K562 (cell line): ENCODE measurements around the gene CTSH. TPM values are rescaled to one million over a fixed set of nuclear protein-coding genes. Genes with fewer than 3 reads are reported as not detected.

Experiments used
- ATAC-seq: fragments of 200-7000 bp; cut with Tn5 transposase; 3 replicates; pipeline ENCODE4 v1.9.1; 2020; ENCODE audit warnings: moderate library complexity
- BruUV-seq: library from RNA; stranded (reverse); fragments of 400-500 nt; replicated peaks from 2 replicates; lab custom pipeline; 2021; lab: Mats Ljungman, UMichigan
- CTCF ChIA-PET: fragments of 300-600 bp; formaldehyde crosslinking; extraction: SDS; loops from one replicate; lab custom pipeline; 2021; ENCODE audit warnings: low intra/inter-chr PET ratio; lab: Yijun Ruan, JAX
- POLR2A ChIA-PET: fragments of 300-600, 350-650 bp; sonication (Branson Sonifier 250); formaldehyde crosslinking; extraction: SDS; loops from one replicate; lab custom pipeline; 2021; ENCODE audit warnings: antibody characterized with exemption, inconsistent platforms; lab: Yijun Ruan, JAX
- DNase-seq, 4 experiments: peaks; one replicate each; pipeline versions ENCODE4 v3.0.0 to v3.0.0-alpha.2; 2011 to 2018; ENCODE audit warnings: low spot score in 3 of 4, mixed read lengths in 3 of 4; ENCODE audit errors: extremely low read depth in 1 of 4
- FAIRE-seq: peaks from 2 replicates; lab custom pipeline; 2011; peaks lifted over from hg19 to GRCh38; lab: Jason Lieb, UNC
- H2AFZ ChIP-seq: 2 replicates; pipeline ENCODE4 v1.6.0; 2011; ENCODE audit warnings: low read depth, low read length, control low read depth, inconsistent platforms
- H3K27ac ChIP-seq: fragments of 200-600 bp; 3 replicates; pipeline ENCODE4 v1.8.0; 2011; ENCODE audit warnings: low read depth, mild to moderate bottlenecking, control low read depth, inconsistent platforms, low read length, moderate library complexity, mixed read lengths; ENCODE audit errors: extremely low read depth
- H3K27me3 ChIP-seq, 2 experiments: fragments of 300-600 bp in 1 of 2; 2 replicates in 1 of 2; 3 replicates in 1 of 2; pipeline versions ENCODE4 v1.6.0 to v1.8.0; 2011; ENCODE audit warnings: inconsistent platforms in 2 of 2, low read length in 2 of 2, mild to moderate bottlenecking in 1 of 2, mixed read lengths in 1 of 2, moderate library complexity in 1 of 2; ENCODE audit not compliant: control insufficient read depth in 2 of 2, insufficient read depth in 2 of 2
- H3K36me3 ChIP-seq: fragments of 300-600 bp; 3 replicates; pipeline ENCODE4 v1.8.0; 2011; ENCODE audit warnings: mild to moderate bottlenecking, low read length, inconsistent platforms; ENCODE audit not compliant: control insufficient read depth, insufficient read depth
- H3K4me1 ChIP-seq, 2 experiments: fragments of 200-600 bp in 1 of 2; replicated peaks in 1 of 2; 2 replicates in 1 of 2; 3 replicates in 1 of 2; pipeline versions ENCODE4 v1.5.1 to v1.8.0; 2011; ENCODE audit warnings: inconsistent platforms in 2 of 2, low read length in 2 of 2, mild to moderate bottlenecking in 1 of 2, mixed read lengths in 1 of 2, moderate library complexity in 1 of 2; ENCODE audit not compliant: control insufficient read depth in 2 of 2, insufficient read depth in 2 of 2
- H3K4me2 ChIP-seq: 2 replicates; pipeline ENCODE4 v1.6.1; 2011; ENCODE audit warnings: low read length, control low read depth, inconsistent platforms, mixed read lengths; ENCODE audit not compliant: insufficient read depth
- H3K4me3 ChIP-seq: fragments of 200-600 bp; sonication (generic), shearing (Covaris generic); 2 replicates; pipeline ENCODE4 v1.5.1; 2016; ENCODE audit warnings: control low read depth, inconsistent platforms
- H3K79me2 ChIP-seq: fragments of 200-600 bp; 3 replicates; pipeline ENCODE4 v1.8.0; 2011; ENCODE audit warnings: low read length, inconsistent platforms; ENCODE audit not compliant: control insufficient read depth, insufficient read depth
- H3K9ac ChIP-seq, 2 experiments: 2 replicates each; pipeline versions ENCODE4 v1.6.0 to v1.6.1; 2011; ENCODE audit warnings: low read depth in 2 of 2, low read length in 2 of 2, control low read depth in 1 of 2, inconsistent platforms in 1 of 2, mild to moderate bottlenecking in 1 of 2, mixed read lengths in 1 of 2; ENCODE audit not compliant: insufficient read depth in 1 of 2
- H3K9me1 ChIP-seq: one replicate; pipeline ENCODE4 v1.6.0; 2011; ENCODE audit warnings: inconsistent platforms, mild to moderate bottlenecking, low read length, moderate library complexity; ENCODE audit not compliant: control insufficient read depth, insufficient read depth
- H3K9me3 ChIP-seq: replicated peaks from 2 replicates; pipeline ENCODE4 v1.5.1; 2011; ENCODE audit warnings: low read depth, low read length, inconsistent platforms; ENCODE audit not compliant: control insufficient read depth, insufficient read depth
- H4K20me1 ChIP-seq: replicated peaks from 2 replicates; pipeline ENCODE4 v1.6.1; 2011; ENCODE audit warnings: low read length, inconsistent platforms, mixed read lengths; ENCODE audit not compliant: control insufficient read depth, insufficient read depth
- ATF3 ChIP-seq, 2 experiments: fragments of 450-650 bp in 1 of 2; sonication (generic) in 1 of 2; formaldehyde crosslinking in 1 of 2; IDR thresholded peaks in 1 of 2; conservative IDR thresholded peaks in 1 of 2; 2 replicates each; pipeline versions ENCODE4 v1.6.1 to v1.8.1; 2016 to 2023; ENCODE audit warnings: mild to moderate bottlenecking in 2 of 2, moderate library complexity in 2 of 2, inconsistent platforms in 1 of 2, missing genetic modification reagents in 1 of 2
- HOXB6 ChIP-seq: fragments of 250-450 bp; sonication (Bioruptor Pico); IDR thresholded peaks from 2 replicates; pipeline ENCODE4 v1.5.1; 2022; ENCODE audit warnings: mild to moderate bottlenecking, borderline replicate concordance
- WHSC1 ChIP-seq: IDR thresholded peaks from one replicate; pipeline ENCODE4 v1.6.1; 2012; ENCODE audit warnings: low read length, control low read depth, inconsistent platforms
- WGBS: fragments of 100-300 bp; shearing (Covaris generic); methylation state at CpG from one replicate; pipeline ENCODE4 v1.1.6; 2016; ENCODE audit warnings: low coverage, mixed read lengths; ENCODE audit not compliant: insufficient coverage; ENCODE audit errors: missing lambda C conversion rate; 5-methylcytosine and 5-hydroxymethylcytosine counted together
- in situ Hi-C: fragments of 300-500 bp; cut with MboI; formaldehyde crosslinking; loops from 4 replicates; pipeline ENCODE4 v1.15.0; 2018; ENCODE audit warnings: inconsistent platforms, mixed read lengths
- intact Hi-C: fragments of 100-400 bp; cut with micrococcal nuclease; formaldehyde crosslinking; loops from 2 replicates; pipeline ENCODE4 v1.14.2; 2022
- polyA plus RNA-seq, 8 experiments: library from polyadenylated mRNA; depleted of rRNA in 4 of 8; stranded (reverse) in 5 of 8; unstranded in 3 of 8; fragments of >200 nt; fragmentation: Nextera tagmentation in 2 of 8; fragmentation: Illumina TruSeq in 1 of 8; extraction: Ambion mirVana in 2 of 8; extraction: Trizol in 1 of 8; gene quantifications; 2 replicates each; pipeline versions ENCODE4 v1.2.1 to v1.2.3, GENCODE V29; 2011 to 2014; ENCODE audit warnings: inconsistent platforms in 1 of 8, missing spikeins in 1 of 8
- total RNA-seq, 7 experiments: library from RNA; depleted of rRNA in 6 of 7; stranded (reverse); fragments of >200 nt in 6 of 7; fragmentation: Illumina TruSeq in 2 of 7; extraction: Trizol in 2 of 7; gene quantifications; 2 replicates each; pipeline versions ENCODE4 v1.2.1 to v1.2.3, GENCODE V29; 2011 to 2021; ENCODE audit warnings: low replicate concordance in 1 of 7

CTSH gene
- total and polyA plus RNA-seq, 9 of the 15 experiments (the other 6 are each of a cell fraction or from before 2014, with no cell fraction given), result 15.0 to 462 (median 173) TPM

- H3K27me3 ChIP-seq, result peaks cover 5 to 41% of the 10 kb centered on the region in 2 experiments; a peak in 2 of 5 replicates
- ChIA-PET POLR2A (no interaction called here), CTCF (no interaction called here)
- DNase-seq, result no peak
- no peak for FAIRE-seq
- TF ChIP-seq WHSC1 (no peak), HOXB6 (no peak), ATF3 (IDR thresholded peaks at IDR 0.05) (0 out of 2 replicates have a peak, but pooled peaks have one; percentile 11), ATF3 (CRISPR knock-in tag; conservative IDR thresholded peaks at IDR 0.05) (no peak)
- no peak overlapping the region for H3K4me2 ChIP-seq
- no peaks in the 10 kb centered on the region for H3K9me1 ChIP-seq
- WGBS, result 2% methylated on average over 5 of the region's 5 CpGs
- no peaks in the 10 kb centered on the region for H3K9me3 ChIP-seq
- intact Hi-C loops, result no loop called here
- no TSS peak for BruUV-seq
- H3K36me3 ChIP-seq, result no peaks in the 10 kb centered on the region
- ATAC-seq, result no peak
- H3K27ac ChIP-seq, result no peak overlapping the region
- H3K4me3 ChIP-seq, result no peak overlapping the region
- H4K20me1 ChIP-seq, result no peaks in the 10 kb centered on the region; the same call in 1 of the 2 replicates
- H3K9ac ChIP-seq, result no peak overlapping the region
- in situ Hi-C loops, result loop anchor here (5.0 kb wide), 1 partner anchor 71 kb away; no protein-coding TSS in a partner anchor
- H2AFZ ChIP-seq, result no peak overlapping the region
- H3K4me1 ChIP-seq, result peaks cover 0 to 7% of the 10 kb centered on the region in 2 experiments; a peak in 3 of 5 replicates
- H3K79me2 ChIP-seq, result no peaks in the 10 kb centered on the region
These were observed 38.5 kb upstream of the CTSH start for GRCh38 chr15:78983146-78983918.
